Measurements from ENCODE around the gene KAZN.

Gene KAZN

GRCh38 chr1:15137809-15138208 lies 539.3 kb downstream of the KAZN start:
- in situ Hi-C loops (cut with HindIII; ENCODE audit: low sequenced_read_pairs), result loop anchor here (5.0 to 10.0 kb wide), 2 partner anchors 97 to 144 kb away; no protein-coding TSS in a partner anchor

GRCh38 chr1:15139654-15140350 lies 541.3 kb downstream of the KAZN start:
- in situ Hi-C loops (cut with HindIII; ENCODE audit: low sequenced_read_pairs), result loop anchor here (5.0 to 10.0 kb wide), 2 partner anchors 95 to 142 kb away; no protein-coding TSS in a partner anchor

GRCh38 chr1:15141935-15142539 lies 543.6 kb downstream of the KAZN start:
- in situ Hi-C loops (cut with HindIII; ENCODE audit: low sequenced_read_pairs), result no loop called here

- in situ Hi-C loops (cut with HindIII; ENCODE audit: low sequenced_read_pairs), result no loop called here
Observed at GRCh38 chr1:15145327-15145726, 546.8 kb downstream of the KAZN start.

- in situ Hi-C loops (cut with HindIII; ENCODE audit: low sequenced_read_pairs), result no loop called here
Observed at GRCh38 chr1:15146142-15146680, 547.7 kb downstream of the KAZN start.

GRCh38 chr1:15146971-15147376 lies 548.5 kb downstream of the KAZN start:
- in situ Hi-C loops (cut with HindIII; ENCODE audit: low sequenced_read_pairs), result no loop called here

- in situ Hi-C loops (cut with HindIII; ENCODE audit: low sequenced_read_pairs), result no loop called here
Observed at GRCh38 chr1:15148004-15148403, 549.5 kb downstream of the KAZN start.

GRCh38 chr1:15148475-15148874 lies 550.0 kb downstream of the KAZN start:
- in situ Hi-C loops (cut with HindIII; ENCODE audit: low sequenced_read_pairs), result no loop called here

GRCh38 chr1:15148941-15149340 lies 550.5 kb downstream of the KAZN start:
- in situ Hi-C loops (cut with HindIII; ENCODE audit: low sequenced_read_pairs), result no loop called here

- in situ Hi-C loops (cut with HindIII; ENCODE audit: low sequenced_read_pairs), result no loop called here
Observed at GRCh38 chr1:15150376-15150775, 551.9 kb downstream of the KAZN start.

- in situ Hi-C loops (cut with HindIII; ENCODE audit: low sequenced_read_pairs), result no loop called here
Observed at GRCh38 chr1:15151377-15151806, 552.9 kb downstream of the KAZN start.

GRCh38 chr1:15151871-15152270 lies 553.4 kb downstream of the KAZN start:
- in situ Hi-C loops (cut with HindIII; ENCODE audit: low sequenced_read_pairs), result no loop called here

- in situ Hi-C loops (cut with HindIII; ENCODE audit: low sequenced_read_pairs), result no loop called here
Observed at GRCh38 chr1:15152318-15153183, 554.1 kb downstream of the KAZN start.

GRCh38 chr1:15153184-15153841 lies 554.8 kb downstream of the KAZN start, which contains the start of gene TMEM51:
TSS of gene TMEM51 (plus strand) at chr1:15153747. CDS start at chr1:15215088, 61,341 bp downstream.
- in situ Hi-C loops (cut with HindIII; ENCODE audit: low sequenced_read_pairs), result no loop called here

- in situ Hi-C loops (cut with HindIII; ENCODE audit: low sequenced_read_pairs), result no loop called here
Observed at GRCh38 chr1:15153842-15154479, 555.5 kb downstream of the KAZN start.

- in situ Hi-C loops (cut with HindIII; ENCODE audit: low sequenced_read_pairs), result no loop called here
Observed at GRCh38 chr1:15154480-15155036, 556.1 kb downstream of the KAZN start.

GRCh38 chr1:15155191-15155590 lies 556.7 kb downstream of the KAZN start:
- in situ Hi-C loops (cut with HindIII; ENCODE audit: low sequenced_read_pairs), result no loop called here

- in situ Hi-C loops (cut with HindIII; ENCODE audit: low sequenced_read_pairs), result no loop called here
Observed at GRCh38 chr1:15155888-15156741, 557.6 kb downstream of the KAZN start.
